CD4-positive, alpha-beta memory T cell (primary cell): Measurements from ENCODE around the gene BRD7. TPM values are rescaled to one million over a fixed set of nuclear protein-coding genes. Genes with fewer than 3 reads are reported as not detected.

Source experiments
- CTCF ChIA-PET: fragments of 350-600 bp; sonication (Branson Sonifier 250); formaldehyde crosslinking; loops from one replicate; lab custom pipeline; 2021; ENCODE audit warnings: inconsistent platforms; ENCODE audit not compliant: partially characterized antibody; lab: Charles Lee
- POLR2A ChIA-PET: fragments of 350-600 bp; sonication (Branson Sonifier 250); formaldehyde crosslinking; loops from one replicate; lab custom pipeline; 2021; ENCODE audit not compliant: partially characterized antibody; lab: Charles Lee
- DNase-seq, 5 donors: peaks; one replicate each; pipeline versions ENCODE4 v3.0.0 to v3.0.0-alpha.2; 2020 to 2022; ENCODE audit warnings: mixed read lengths in 1 of 5
- H3K27ac ChIP-seq: one replicate; pipeline ENCODE4 v1.7.0; 2013; ENCODE audit warnings: low read depth, low read length
- H3K27me3 ChIP-seq: 2 replicates; pipeline ENCODE4 v1.7.0; 2013; ENCODE audit warnings: mild to moderate bottlenecking, low read length, moderate library complexity; ENCODE audit not compliant: insufficient read depth
- H3K36me3 ChIP-seq: 2 replicates; pipeline ENCODE4 v1.7.0; 2013; ENCODE audit warnings: mild to moderate bottlenecking, low read length, moderate library complexity; ENCODE audit not compliant: insufficient read depth
- H3K4me1 ChIP-seq: 2 replicates; pipeline ENCODE4 v1.7.0; 2013; ENCODE audit warnings: mild to moderate bottlenecking, low read length, moderate library complexity; ENCODE audit not compliant: insufficient read depth
- H3K4me3 ChIP-seq, 2 donors: one replicate each; pipeline ENCODE4 v1.7.0; 2013; ENCODE audit warnings: low read length in 2 of 2, mild to moderate bottlenecking in 1 of 2
- H3K9me3 ChIP-seq, 2 donors: one replicate each; pipeline ENCODE4 v1.7.0; 2013; ENCODE audit warnings: low read length in 2 of 2, control low read depth in 1 of 2; ENCODE audit not compliant: control insufficient read depth in 1 of 2
- H3K27ac Mint-ChIP-seq, 7 donors: one replicate each; pipeline ENCODE4 v1.8.0; 2020 to 2021; ENCODE audit warnings: mixed read lengths in 7 of 7, mild to moderate bottlenecking in 6 of 7, inconsistent platforms in 3 of 7, moderate library complexity in 3 of 7
- H3K27me3 Mint-ChIP-seq, 2 donors: one replicate each; pipeline ENCODE4 v1.8.0; 2020 to 2021; ENCODE audit warnings: mixed read lengths in 2 of 2
- H3K36me3 Mint-ChIP-seq, 2 donors: one replicate each; pipeline ENCODE4 v1.8.0; 2020 to 2021; ENCODE audit warnings: mixed read lengths in 2 of 2, inconsistent platforms in 1 of 2, mild to moderate bottlenecking in 1 of 2
- H3K4me1 Mint-ChIP-seq, 4 donors: one replicate each; pipeline ENCODE4 v1.8.0; 2020 to 2021; ENCODE audit warnings: mixed read lengths in 4 of 4, mild to moderate bottlenecking in 1 of 4
- H3K4me3 Mint-ChIP-seq, 8 donors: one replicate each; pipeline ENCODE4 v1.8.0; 2020 to 2021; ENCODE audit warnings: mixed read lengths in 8 of 8, mild to moderate bottlenecking in 7 of 8, moderate library complexity in 6 of 8, inconsistent platforms in 3 of 8
- H3K9me3 Mint-ChIP-seq, 8 donors: one replicate each; pipeline ENCODE4 v1.8.0; 2020 to 2021; ENCODE audit warnings: mixed read lengths in 8 of 8, mild to moderate bottlenecking in 5 of 8, inconsistent platforms in 3 of 8, moderate library complexity in 1 of 8
- intact Hi-C: fragments of 100-400 bp; cut with micrococcal nuclease; formaldehyde crosslinking; loops from one replicate; pipeline ENCODE4 v1.15.1; 2023
- polyA plus RNA-seq, 2 donors: library from polyadenylated mRNA; unstranded; fragments of 300-500 nt; fragmentation: Illumina TruSeq; gene quantifications; one replicate each; pipeline ENCODE4 v1.2.3, GENCODE V29; 2021
- total RNA-seq, 2 experiments: library from RNA; stranded (reverse); gene quantifications; one replicate each; pipeline ENCODE4 v1.2.3, GENCODE V29; 2021

BRD7 gene
- total and polyA plus RNA-seq, 4 experiments from 2014 or later: 18.1 to 97.7 (median 77.0) TPM

DNA sequence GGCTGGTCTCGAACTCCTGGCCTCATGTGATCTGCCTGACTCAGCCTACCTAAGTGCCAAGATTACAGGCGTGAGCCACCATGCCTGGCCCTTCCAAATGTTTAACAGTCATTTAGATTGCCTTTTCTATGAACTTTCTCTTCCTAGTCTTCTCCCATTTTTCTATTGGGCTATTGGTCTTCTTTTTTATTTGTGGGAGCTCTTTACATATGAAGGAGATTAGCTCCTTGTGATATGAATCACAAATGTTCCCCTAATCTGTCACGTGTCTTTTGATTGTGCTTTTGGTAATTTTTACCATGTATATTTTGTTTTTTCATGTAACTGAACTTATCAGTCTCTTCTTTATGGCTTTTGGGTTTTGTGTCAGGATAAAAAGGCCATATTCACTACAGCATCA lies 90.5 kb downstream of the BRD7 start:
- H3K36me3 ChIP-seq: no peaks in the 10 kb centered on the region
- Mint-ChIP-seq H3K4me3 (peak overlapping the region; percentile 70 to 86 (median 78)), H3K27me3 (no peaks in the 10 kb centered on the region), H3K36me3 (peaks cover 3 to 39% of the 10 kb centered on the region in 2 donors), H3K9me3 (peaks cover 0 to 3% (median 0%) of the 10 kb centered on the region in 8 donors), H3K4me1 (peaks cover 58 to 100% (median 87%) of the 10 kb centered on the region in 4 donors), H3K27ac (peak overlapping the region; percentile 88 to 99 (median 93))
- H3K4me3 ChIP-seq: no peak overlapping the region
- DNase-seq: no peak
- ChIA-PET POLR2A (interaction anchor here (0.6 to 12.4 kb wide), 16 partner anchors 8 to 422 kb away, joined by 3 to 252 read pairs (median 4); partner anchors contain the start of genes ADCY7 and SNX20), CTCF (interaction anchor here (0.7 to 7.9 kb wide), 12 partner anchors 9 to 528 kb away, joined by 3 to 99 read pairs (median 4); partner anchors contain the start of genes ADCY7 and CNEP1R1)
- H3K4me1 ChIP-seq: peaks cover 98% of the 10 kb centered on the region
- no peaks in the 10 kb centered on the region for H3K9me3 ChIP-seq
- H3K27ac ChIP-seq: peak overlapping the region; percentile 41
- no peaks in the 10 kb centered on the region for H3K27me3 ChIP-seq
- intact Hi-C loops: no loop called here

DNA sequence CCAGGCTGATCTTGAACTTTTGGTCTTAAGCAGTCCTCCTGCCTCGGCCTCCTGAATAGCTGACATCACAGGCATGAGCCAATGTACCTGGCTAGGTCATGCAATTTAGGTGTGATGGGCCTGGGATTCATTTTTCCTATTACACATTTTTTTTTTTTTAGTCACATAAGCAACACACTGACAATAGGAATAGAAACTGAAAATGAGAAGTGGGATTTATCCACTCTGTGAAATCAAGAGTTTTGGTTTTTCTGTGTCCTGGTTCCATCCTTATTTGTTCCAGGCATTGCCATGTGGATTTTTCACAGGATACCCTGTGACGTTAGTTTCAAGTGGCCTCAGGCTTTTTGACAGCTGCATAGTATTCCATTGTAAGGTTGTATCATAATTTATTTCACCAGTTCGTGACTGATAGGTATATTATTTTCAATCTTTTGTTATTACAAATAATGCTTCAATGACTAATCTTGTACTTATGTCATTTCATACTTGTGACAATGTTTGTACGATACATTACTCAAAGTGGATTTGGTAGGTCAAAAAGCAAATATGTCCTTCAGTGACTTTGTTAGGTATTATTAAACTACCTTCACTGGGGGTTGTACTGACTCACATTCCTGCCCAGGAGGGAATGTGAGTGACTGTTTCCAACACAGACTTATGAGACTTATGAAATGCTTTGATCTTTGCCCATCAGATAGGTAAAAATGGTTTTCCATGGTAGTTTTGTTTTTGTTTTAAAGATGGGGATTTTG lies 91.8 kb downstream of the BRD7 start:
- H3K9me3 ChIP-seq: no peaks in the 10 kb centered on the region
- H3K4me1 Mint-ChIP-seq: peaks cover 62 to 100% (median 87%) of the 10 kb centered on the region in 4 donors
- ChIA-PET POLR2A (interaction anchor here (0.8 to 12.4 kb wide), 6 partner anchors 7 to 404 kb away, joined by 3 to 252 read pairs (median 6); partner anchors contain the start of genes ADCY7 and SNX20), CTCF (interaction anchor here (1.2 to 7.9 kb wide), 5 partner anchors 10 to 529 kb away, joined by 4 to 99 read pairs (median 10); partner anchors contain the start of gene ADCY7)
- H3K36me3 ChIP-seq: peaks cover 8% of the 10 kb centered on the region
- peak overlapping the region in 7 of 8 donors; percentile 28 to 86 (median 76) for H3K4me3 Mint-ChIP-seq
- peaks cover 8 to 40% of the 10 kb centered on the region in 2 donors for H3K36me3 Mint-ChIP-seq
- H3K4me3 ChIP-seq: peak overlapping the region in 1 of 2 donors; percentile 6
- no peak for DNase-seq
- H3K27ac ChIP-seq: peak overlapping the region; percentile 41
- intact Hi-C loops: no loop called here
- H3K27ac Mint-ChIP-seq: peak overlapping the region; percentile 88 to 99 (median 93)
- H3K27me3 ChIP-seq: no peaks in the 10 kb centered on the region
- H3K4me1 ChIP-seq: peaks cover 98% of the 10 kb centered on the region
- peaks cover 0 to 3% (median 0%) of the 10 kb centered on the region in 8 donors for H3K9me3 Mint-ChIP-seq
- no peaks in the 10 kb centered on the region for H3K27me3 Mint-ChIP-seq

DNA sequence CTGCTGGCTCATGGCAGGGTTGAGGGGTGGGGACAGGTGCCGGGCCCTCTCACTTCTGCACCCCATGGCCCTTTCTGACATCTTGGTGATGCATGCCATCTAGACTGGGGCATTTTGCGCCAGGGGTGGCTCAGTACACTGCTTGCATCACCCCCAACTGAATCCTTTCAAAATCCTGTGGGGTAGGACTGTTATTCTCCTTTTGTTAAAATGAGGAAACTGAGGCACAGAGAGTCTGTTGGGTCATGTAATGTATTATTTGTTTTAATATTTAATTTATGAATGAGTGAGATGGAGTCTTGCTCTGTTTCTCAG lies 92.5 kb downstream of the BRD7 start:
- POLR2A ChIA-PET: interaction anchor here (2.3 to 12.4 kb wide), 4 partner anchors 6 to 62 kb away, joined by 6 to 252 read pairs (median 64); partner anchors contain the start of gene ADCY7
- H3K27ac ChIP-seq: peak overlapping the region; percentile 71

DNA sequence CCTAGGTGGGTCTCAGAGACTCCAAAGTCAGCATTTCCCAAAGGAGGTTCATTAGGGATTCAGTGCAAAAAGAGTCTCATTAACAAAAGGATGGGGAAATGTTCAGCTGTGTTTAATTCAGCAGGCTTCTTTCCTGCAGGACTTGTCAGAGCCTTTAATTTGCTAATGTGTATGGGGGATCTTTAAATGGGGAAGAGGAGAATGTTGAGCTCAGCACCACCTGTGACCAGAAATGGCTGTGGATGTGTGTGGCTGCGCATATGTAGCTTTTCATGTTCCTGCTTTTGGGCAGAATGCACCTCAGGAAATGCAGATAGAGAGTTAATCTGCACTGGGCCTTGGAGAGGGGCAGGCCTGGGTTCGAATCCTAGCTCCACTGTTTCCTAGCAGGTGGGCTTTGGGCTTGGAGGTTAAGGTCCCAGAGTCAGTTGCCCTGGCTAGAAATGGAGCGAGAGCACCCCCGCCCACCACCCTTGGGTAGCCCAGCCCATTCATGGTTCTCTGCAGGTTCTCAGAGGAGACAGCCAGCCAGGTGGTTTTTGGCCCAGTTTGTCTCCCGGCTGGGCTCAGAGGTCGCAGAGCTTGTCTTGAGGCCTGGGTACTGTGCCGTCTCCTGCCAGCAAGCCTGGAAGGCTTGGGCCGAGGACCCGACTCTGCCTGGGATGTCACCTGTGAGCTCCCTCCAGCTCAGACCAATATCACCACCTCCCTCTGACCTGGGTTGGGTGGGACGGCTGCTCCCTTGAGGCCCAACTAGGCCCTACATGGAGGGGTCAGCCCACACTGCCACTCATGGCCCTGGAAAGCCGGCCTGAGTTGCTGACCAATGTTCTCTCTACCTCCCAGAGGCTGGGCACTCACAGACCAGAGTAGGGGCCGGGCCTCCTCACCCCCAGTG lies 93.1 kb downstream of the BRD7 start:
- intact Hi-C loops: no loop called here
- H3K27me3 ChIP-seq: no peaks in the 10 kb centered on the region
- ChIA-PET POLR2A (interaction anchor here (0.9 to 12.4 kb wide), 21 partner anchors 7 to 506 kb away, joined by 3 to 252 read pairs (median 8); partner anchors contain the start of genes ADCY7, CNEP1R1 and HEATR3), CTCF (interaction anchor here (0.9 to 15.2 kb wide), 14 partner anchors 8 to 392 kb away, joined by 3 to 155 read pairs (median 4); partner anchors contain the start of genes ADCY7 and CNEP1R1)
- H3K4me1 ChIP-seq: peaks cover 98% of the 10 kb centered on the region
- peak overlapping the region; percentile 77 to 84 for H3K4me3 ChIP-seq
- peaks cover 8% of the 10 kb centered on the region for H3K36me3 ChIP-seq
- Mint-ChIP-seq H3K4me1 (peaks cover 63 to 100% (median 90%) of the 10 kb centered on the region in 4 donors), H3K27me3 (no peaks in the 10 kb centered on the region), H3K9me3 (peaks cover 0 to 3% (median 0%) of the 10 kb centered on the region in 8 donors), H3K27ac (peak overlapping the region; percentile 96 to 99 (median 98)), H3K36me3 (peaks cover 11 to 51% of the 10 kb centered on the region in 2 donors), H3K4me3 (peak overlapping the region; percentile 90 to 98 (median 92))
- peak in 1 of 5 donors; percentile 19 for DNase-seq
- peak overlapping the region; percentile 71 for H3K27ac ChIP-seq
- H3K9me3 ChIP-seq: no peaks in the 10 kb centered on the region

More for the DNA sequence above, 92.5 kb downstream of the BRD7 start:
- peaks cover 98% of the 10 kb centered on the region for H3K4me1 ChIP-seq
- CTCF ChIA-PET: interaction anchor here (2.1 to 15.2 kb wide), 3 partner anchors 13 to 80 kb away, joined by 14 to 155 read pairs (median 95); partner anchors contain the start of gene ADCY7
- Mint-ChIP-seq H3K36me3 (peaks cover 8 to 45% of the 10 kb centered on the region in 2 donors), H3K4me3 (peak overlapping the region in 6 of 8 donors; percentile 12 to 98 (median 66)), H3K27me3 (no peaks in the 10 kb centered on the region), H3K27ac (peak overlapping the region in 6 of 7 donors; percentile 84 to 99 (median 94)), H3K9me3 (peaks cover 0 to 3% (median 0%) of the 10 kb centered on the region in 8 donors), H3K4me1 (peaks cover 63 to 100% (median 88%) of the 10 kb centered on the region in 4 donors)
- peak in 1 of 5 donors; percentile 35 for DNase-seq
- peaks cover 8% of the 10 kb centered on the region for H3K36me3 ChIP-seq
- intact Hi-C loops: no loop called here
- H3K27me3 ChIP-seq: no peaks in the 10 kb centered on the region
- H3K4me3 ChIP-seq: no peak overlapping the region
- H3K9me3 ChIP-seq: no peaks in the 10 kb centered on the region

DNA sequence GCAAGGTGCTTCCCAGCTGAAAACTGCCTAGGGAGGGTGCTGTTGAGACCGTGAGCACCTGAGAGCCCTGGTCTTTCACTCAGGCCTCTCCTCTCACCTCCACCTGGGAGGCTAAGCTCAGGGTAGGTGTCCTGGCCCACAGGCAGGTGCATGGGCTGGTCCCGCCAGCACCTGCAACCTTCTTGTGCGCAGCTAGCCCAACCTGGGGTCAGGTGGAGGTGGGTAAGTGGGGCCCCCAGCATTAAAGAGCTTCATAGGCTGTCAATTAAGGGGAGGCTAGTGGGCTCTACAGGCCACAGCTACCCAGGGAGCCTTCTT lies 93.7 kb downstream of the BRD7 start:
- Mint-ChIP-seq H3K27ac (peak overlapping the region; percentile 96 to 99 (median 98)), H3K36me3 (peaks cover 11 to 54% of the 10 kb centered on the region in 2 donors), H3K27me3 (no peaks in the 10 kb centered on the region), H3K4me3 (peak overlapping the region; percentile 90 to 98 (median 92)), H3K9me3 (peaks cover 0 to 3% (median 0%) of the 10 kb centered on the region in 8 donors), H3K4me1 (peaks cover 60 to 100% (median 90%) of the 10 kb centered on the region in 4 donors)
- POLR2A ChIA-PET: interaction anchor here (0.9 to 12.4 kb wide), 23 partner anchors 8 to 506 kb away, joined by 3 to 252 read pairs (median 8); partner anchors contain the start of genes ADCY7, CNEP1R1 and HEATR3
- H3K27ac ChIP-seq: peak overlapping the region; percentile 71
- H3K9me3 ChIP-seq: no peaks in the 10 kb centered on the region
- CTCF ChIA-PET: interaction anchor here (0.9 to 15.2 kb wide), 16 partner anchors 8 to 392 kb away, joined by 3 to 155 read pairs (median 4); partner anchors contain the start of genes ADCY7 and CNEP1R1
- no peaks in the 10 kb centered on the region for H3K27me3 ChIP-seq
- DNase-seq: peak in 1 of 5 donors; percentile 28
- H3K4me1 ChIP-seq: peaks cover 98% of the 10 kb centered on the region
- H3K36me3 ChIP-seq: peaks cover 8% of the 10 kb centered on the region
- intact Hi-C loops: no loop called here
- H3K4me3 ChIP-seq: peak overlapping the region; percentile 77 to 84
